Natural killer cell (primary cell): ENCODE measurements around the gene NIT1. TPM values are rescaled to one million over a fixed set of nuclear protein-coding genes. Genes with fewer than 3 reads are reported as not detected.

Experiments
- ATAC-seq, 3 donors: fragments of 150-1000 bp in 2 of 3; fragments of 200-7000 bp in 1 of 3; cut with Tn5 transposase; 1 replicate in 1 of 3; 2 replicates in 2 of 3; pipeline ENCODE4 v1.10.0; 2021; ENCODE audit warnings: mild to moderate bottlenecking in 2 of 3, moderate library complexity in 2 of 3
- DNase-seq, 2 donors: peaks; one replicate each; pipeline versions ENCODE4 v3.0.0 to v3.0.0-alpha.2; 2013 to 2021; ENCODE audit warnings: mixed read lengths in 1 of 2
- H3K27ac ChIP-seq: one replicate; pipeline ENCODE4 v1.5.1; 2013; ENCODE audit warnings: mild to moderate bottlenecking, low read length
- H3K27me3 ChIP-seq: one replicate; pipeline ENCODE4 v1.6.1; 2013; ENCODE audit warnings: low read length; ENCODE audit not compliant: control insufficient read depth, insufficient read depth
- H3K36me3 ChIP-seq: one replicate; pipeline ENCODE4 v1.6.1; 2013; ENCODE audit warnings: low read length; ENCODE audit not compliant: control insufficient read depth, insufficient read depth
- H3K4me1 ChIP-seq: one replicate; pipeline ENCODE4 v1.6.1; 2013; ENCODE audit warnings: low read length; ENCODE audit not compliant: control insufficient read depth, insufficient read depth
- H3K4me3 ChIP-seq: one replicate; pipeline ENCODE4 v1.5.1; 2013; ENCODE audit warnings: low read length
- H3K9me3 ChIP-seq: one replicate; pipeline ENCODE4 v1.6.1; 2013; ENCODE audit warnings: low read length; ENCODE audit not compliant: control insufficient read depth, insufficient read depth
- H3K27ac Mint-ChIP-seq, 2 donors: one replicate each; pipeline ENCODE4 v1.8.0; 2022; ENCODE audit warnings: mild to moderate bottlenecking in 2 of 2, mixed read lengths in 2 of 2, moderate library complexity in 1 of 2
- H3K27me3 Mint-ChIP-seq, 2 donors: one replicate each; pipeline ENCODE4 v1.8.0; 2022; ENCODE audit warnings: low read depth in 2 of 2, mixed read lengths in 2 of 2
- H3K36me3 Mint-ChIP-seq: one replicate; pipeline ENCODE4 v1.8.0; 2022; ENCODE audit warnings: mixed read lengths
- H3K4me1 Mint-ChIP-seq, 2 donors: one replicate each; pipeline ENCODE4 v1.8.0; 2022; ENCODE audit warnings: mixed read lengths in 2 of 2
- H3K4me3 Mint-ChIP-seq: one replicate; pipeline ENCODE4 v1.8.0; 2022; ENCODE audit warnings: mild to moderate bottlenecking, moderate library complexity, mixed read lengths
- H3K9me3 Mint-ChIP-seq, 2 donors: one replicate each; pipeline ENCODE4 v1.8.0; 2022; ENCODE audit warnings: mixed read lengths in 2 of 2
- WGBS: methylation state at CpG from one replicate; pipeline ENCODE4 v1.1.7; 2013; ENCODE audit warnings: missing lambda C conversion rate; ENCODE audit not compliant: insufficient coverage; 5-methylcytosine and 5-hydroxymethylcytosine counted together
- intact Hi-C: fragments of 100-400 bp; cut with micrococcal nuclease; formaldehyde crosslinking; loops from one replicate; pipeline ENCODE4 v1.14.2; 2022
- total RNA-seq, 4 donors: library from RNA; stranded (reverse); fragments of 120-200 nt in 1 of 4; gene quantifications; one replicate each; pipeline versions ENCODE4 v1.2.3 to v1.2.4, GENCODE V29; 2013 to 2022
- TF ChIP-seq, protein P1 (sequence below): fragments of 200-600 bp; IDR thresholded peaks from one replicate; pipeline ENCODE4 v1.8.0; 2022; ENCODE audit warnings: antibody characterized with exemption

The NIT1 gene
- total RNA-seq, 3 donors from 2014 or later (not counting 1 experiment from before 2014, with no cell fraction given), result 26.5 to 31.7 (median 31.6) TPM

DNA sequence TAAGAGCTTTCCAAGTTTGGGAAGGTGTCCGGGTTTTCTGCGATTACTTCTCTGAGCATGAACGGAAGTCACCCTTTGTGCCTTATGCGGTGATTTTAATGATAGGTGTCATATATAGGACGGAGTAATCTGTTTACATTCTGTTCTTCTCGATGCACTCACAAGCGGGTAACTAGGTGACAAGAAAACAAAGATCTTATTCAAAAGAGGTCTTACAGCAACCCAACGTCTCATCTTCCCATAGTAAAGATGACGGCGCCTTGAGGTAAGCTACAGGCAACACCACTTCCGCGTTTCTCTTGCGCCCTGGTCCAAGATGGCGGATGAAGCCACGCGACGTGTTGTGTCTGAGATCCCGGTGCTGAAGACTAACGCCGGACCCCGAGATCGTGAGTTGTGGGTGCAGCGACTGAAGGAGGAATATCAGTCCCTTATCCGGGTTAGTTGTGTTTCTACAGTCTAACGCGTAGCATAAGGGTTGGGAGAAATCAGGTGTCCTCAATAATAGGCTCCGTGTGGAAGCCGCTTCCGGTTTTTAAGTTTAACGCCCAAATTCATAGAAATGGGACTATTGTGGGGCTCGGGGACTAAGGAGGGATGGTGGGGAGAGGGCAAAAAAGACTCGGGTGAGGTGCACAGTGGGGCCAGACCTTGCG lies 35.9 kb downstream of the NIT1 start, which contains the start of gene UFC1:
Gene UFC1, plus strand, starts transcription at position 297 of the 656 bp plus-strand sequence. Its CDS starts 20 bp downstream, at position 317.
- DNase-seq (peak; percentile 76 to 95), ATAC-seq (peak; percentile 91 to 96 (median 94))
- H3K4me1 ChIP-seq, result peaks cover 16% of the 10 kb centered on the region
- WGBS, result 0% methylated on average over 33 of the region's 33 CpGs
- Mint-ChIP-seq H3K27ac (peak within 1 kb of the TSS; percentile 99 to 100), H3K27me3 (no peaks in the 10 kb centered on the region), H3K9me3 (no peaks in the 10 kb centered on the region), H3K36me3 (peaks cover 12% of the 10 kb centered on the region), H3K4me3 (peak within 1 kb of the TSS; percentile 99), H3K4me1 (peaks cover 22 to 34% of the 10 kb centered on the region in 2 donors)
- H3K36me3 ChIP-seq, result peaks cover 16% of the 10 kb centered on the region
- peak within 1 kb of the TSS; percentile 87 for H3K27ac ChIP-seq
- TF ChIP-seq, protein P1, sequence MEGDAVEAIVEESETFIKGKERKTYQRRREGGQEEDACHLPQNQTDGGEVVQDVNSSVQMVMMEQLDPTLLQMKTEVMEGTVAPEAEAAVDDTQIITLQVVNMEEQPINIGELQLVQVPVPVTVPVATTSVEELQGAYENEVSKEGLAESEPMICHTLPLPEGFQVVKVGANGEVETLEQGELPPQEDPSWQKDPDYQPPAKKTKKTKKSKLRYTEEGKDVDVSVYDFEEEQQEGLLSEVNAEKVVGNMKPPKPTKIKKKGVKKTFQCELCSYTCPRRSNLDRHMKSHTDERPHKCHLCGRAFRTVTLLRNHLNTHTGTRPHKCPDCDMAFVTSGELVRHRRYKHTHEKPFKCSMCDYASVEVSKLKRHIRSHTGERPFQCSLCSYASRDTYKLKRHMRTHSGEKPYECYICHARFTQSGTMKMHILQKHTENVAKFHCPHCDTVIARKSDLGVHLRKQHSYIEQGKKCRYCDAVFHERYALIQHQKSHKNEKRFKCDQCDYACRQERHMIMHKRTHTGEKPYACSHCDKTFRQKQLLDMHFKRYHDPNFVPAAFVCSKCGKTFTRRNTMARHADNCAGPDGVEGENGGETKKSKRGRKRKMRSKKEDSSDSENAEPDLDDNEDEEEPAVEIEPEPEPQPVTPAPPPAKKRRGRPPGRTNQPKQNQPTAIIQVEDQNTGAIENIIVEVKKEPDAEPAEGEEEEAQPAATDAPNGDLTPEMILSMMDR, result no peak
- H3K4me3 ChIP-seq, result peak within 1 kb of the TSS; percentile 71
- H3K27me3 ChIP-seq, result no peaks in the 10 kb centered on the region
- intact Hi-C loops, result loop anchor here (1.0 to 2.0 kb wide), 3 partner anchors 13 to 35 kb away; partner anchors contain the start of genes NIT1, PFDN2 and PPOX
- no peaks in the 10 kb centered on the region for H3K9me3 ChIP-seq

DNA sequence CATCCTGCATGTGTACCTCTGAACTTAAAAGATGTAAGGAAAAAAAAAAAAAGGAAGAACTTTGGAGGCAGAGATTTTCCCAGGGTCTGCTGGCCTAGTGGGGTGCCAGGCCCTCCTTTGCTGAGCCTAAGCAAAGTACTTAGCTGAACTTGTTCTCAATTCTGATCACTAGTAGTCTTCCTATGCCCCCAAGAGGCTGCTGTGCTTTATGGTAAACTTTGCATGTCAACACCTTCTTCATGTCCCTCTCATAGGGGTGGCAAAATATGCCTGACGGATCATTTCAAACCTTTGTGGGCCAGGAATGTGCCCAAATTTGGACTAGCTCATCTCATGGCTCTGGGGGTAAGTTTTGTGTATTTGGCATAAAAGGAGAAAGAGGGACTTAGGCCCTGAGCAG lies 40.0 kb downstream of the NIT1 start:
- Mint-ChIP-seq H3K36me3 (peaks cover 12% of the 10 kb centered on the region), H3K27me3 (no peaks in the 10 kb centered on the region), H3K4me3 (peak overlapping the region; percentile 91), H3K27ac (peak overlapping the region; percentile 79 to 97), H3K4me1 (peaks cover 43 to 66% of the 10 kb centered on the region in 2 donors), H3K9me3 (no peaks in the 10 kb centered on the region)
- Histone ChIP-seq H3K27ac (no peak overlapping the region), H3K36me3 (peaks cover 19% of the 10 kb centered on the region), H3K9me3 (no peaks in the 10 kb centered on the region), H3K27me3 (no peaks in the 10 kb centered on the region), H3K4me1 (peaks cover 33% of the 10 kb centered on the region), H3K4me3 (no peak overlapping the region)
- DNase-seq, result no peak
- intact Hi-C loops, result no loop called here
- WGBS, result 100% methylated on average over 1 of the region's 1 CpG
- no peak for ATAC-seq
- TF ChIP-seq, protein P1, result no peak

DNA sequence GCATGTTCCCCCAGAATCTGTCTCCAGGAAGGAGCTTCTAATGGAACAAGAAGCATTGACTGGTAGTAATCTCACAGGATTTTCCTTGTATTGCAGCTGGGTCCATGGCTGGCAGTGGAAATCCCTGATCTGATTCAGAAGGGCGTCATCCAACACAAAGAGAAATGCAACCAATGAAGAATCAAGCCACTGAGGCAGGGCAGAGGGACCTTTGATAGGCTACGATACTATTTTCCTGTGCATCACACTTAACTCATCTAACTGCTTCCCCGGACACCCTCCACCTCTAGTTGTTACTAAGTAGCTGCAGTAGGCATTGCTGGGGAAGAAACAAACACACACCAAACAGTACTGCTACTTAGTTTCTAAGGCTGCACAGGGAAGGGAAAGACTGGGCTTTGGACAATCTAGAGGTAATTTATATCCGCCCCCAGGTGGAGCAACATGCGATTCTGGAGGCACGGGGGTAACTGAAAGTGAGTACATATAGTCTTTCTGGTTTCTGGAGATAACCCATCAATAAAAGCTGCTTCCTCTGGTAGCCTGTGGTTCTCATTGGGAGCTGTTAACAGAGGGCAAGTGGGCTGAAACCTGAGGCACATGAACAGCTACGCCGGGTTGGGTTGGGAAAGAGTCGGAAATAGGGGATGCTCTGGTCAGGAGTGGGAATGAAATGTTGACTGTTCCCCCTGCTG lies 40.6 kb downstream of the NIT1 start:
- H3K36me3 Mint-ChIP-seq, result peaks cover 12% of the 10 kb centered on the region
- DNase-seq, result peak in 1 of 2 donors; percentile 31
- no peak for ATAC-seq
- WGBS, result 61% methylated on average over 9 of the region's 9 CpGs
- H3K27ac Mint-ChIP-seq, result peak overlapping the region; percentile 79 to 97
- H3K27me3 Mint-ChIP-seq, result no peaks in the 10 kb centered on the region
- peaks cover 30% of the 10 kb centered on the region for H3K4me1 ChIP-seq
- H3K9me3 ChIP-seq, result no peaks in the 10 kb centered on the region
- no peaks in the 10 kb centered on the region for H3K9me3 Mint-ChIP-seq
- peaks cover 22% of the 10 kb centered on the region for H3K36me3 ChIP-seq
- no peak overlapping the region for H3K4me3 ChIP-seq
- peaks cover 42 to 71% of the 10 kb centered on the region in 2 donors for H3K4me1 Mint-ChIP-seq
- peak overlapping the region; percentile 84 for H3K27ac ChIP-seq
- no peaks in the 10 kb centered on the region for H3K27me3 ChIP-seq
- TF ChIP-seq, protein P1, result no peak
- intact Hi-C loops, result no loop called here
- H3K4me3 Mint-ChIP-seq, result peak overlapping the region; percentile 91
